ENCODE measurements around the gene ELAVL4. TPM values are rescaled to one million over a fixed set of nuclear protein-coding genes. Genes with fewer than 3 reads are reported as not detected.

The ELAVL4 gene
- total RNA-seq, 1 donor from 2014 or later, result not detected

DNA sequence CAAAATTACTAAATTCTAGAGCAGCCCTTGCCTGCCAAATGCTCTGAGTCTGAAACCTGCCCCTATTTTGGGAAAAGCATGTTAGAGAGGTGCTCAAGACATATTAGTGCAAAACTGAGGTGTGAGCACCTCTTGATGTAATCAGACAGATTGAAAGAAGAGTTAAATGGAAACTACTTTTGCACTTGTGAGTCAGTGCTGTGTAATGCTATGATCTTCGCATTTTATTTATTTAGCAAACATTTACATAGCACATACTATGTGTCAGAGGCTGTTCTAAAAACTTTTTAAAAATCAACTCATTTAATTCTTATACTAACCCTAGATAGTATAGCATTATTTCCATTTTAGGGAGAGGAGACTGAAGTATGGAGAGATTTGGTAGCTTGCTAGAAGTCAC is 138.1 kb downstream of the ELAVL4 start:
- intact Hi-C loops (cut with micrococcal nuclease), result no loop called here

DNA sequence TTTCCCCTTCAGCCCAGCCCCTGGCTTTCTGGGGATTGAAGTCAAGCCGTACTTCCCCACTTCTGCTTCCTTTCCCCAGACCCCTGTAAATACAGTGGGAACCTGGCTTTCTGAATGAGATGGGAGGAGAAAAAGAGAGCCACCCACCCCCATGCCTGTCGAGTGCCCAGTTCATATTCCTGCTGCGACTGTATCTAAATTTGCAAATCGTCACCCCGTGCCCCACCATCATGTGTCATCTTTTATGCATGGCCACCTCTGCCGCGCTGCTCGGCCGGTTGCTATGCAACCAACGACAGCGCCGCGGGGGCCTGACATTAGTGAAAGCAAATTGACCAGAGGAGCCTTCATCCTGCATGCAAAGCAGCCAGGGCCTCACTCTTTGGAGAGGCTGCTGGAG is 143.0 kb downstream of the ELAVL4 start:
- intact Hi-C loops (cut with micrococcal nuclease), result no loop called here

- intact Hi-C loops (cut with micrococcal nuclease), result no loop called here
Measured at GRCh38 chr1:50252196-50252595, 143.5 kb downstream of the ELAVL4 start.

Other genes with a start within 250 kb of the ELAVL4 start
- not detected in 2 replicates for gene AGBL4, start 85.0 kb upstream of the ELAVL4 start, total RNA-seq

All from T-helper 1 cell treated with Interleukin-12 subunit alpha and Interleukin-12 subunit beta and Interleukin-4 antibody, amounts not matched to agents 30 ng/mL and 1 ng/mL, for 36 hours (primary cell).